ENCODE measurements around the gene MTA3. TPM values are rescaled to one million over a fixed set of nuclear protein-coding genes. Genes with fewer than 3 reads are reported as not detected.

The MTA3 gene
- polyA plus RNA-seq, 3 donors = 2.0 to 4.5 (median 2.2) TPM

- no peak for TF ChIP-seq CTCF (IDR thresholded peaks at IDR 0.05)
- Histone ChIP-seq H3K4me3 (replicated peaks in 1 of 3; ENCODE audit: low read depth in 2 of 3, low read length in 3 of 3) (no peak overlapping the region), H2AFZ (ENCODE audit: insufficient read depth, low read depth, low read length, poor library complexity, severe bottlenecking) (no peak overlapping the region), H3K4me2 (replicated peaks; ENCODE audit: extremely low read depth, low read length, poor library complexity, severe bottlenecking) (no peak overlapping the region), H3K36me3 (replicated peaks in 1 of 2; ENCODE audit: control insufficient read depth in 1 of 2, insufficient read depth in 2 of 2, low read length in 2 of 2) (no peaks in the 10 kb centered on the region), H3K27me3 (ENCODE audit: control insufficient read depth in 2 of 2, insufficient read depth in 2 of 2, low read length in 2 of 2) (no peaks in the 10 kb centered on the region), H3K79me2 (ENCODE audit: insufficient read depth, low read length) (no peaks in the 10 kb centered on the region), H4K20me1 (ENCODE audit: insufficient read depth, low read length) (no peaks in the 10 kb centered on the region), H3K9me3 (replicated peaks in 1 of 2; ENCODE audit: control insufficient read depth in 1 of 2, insufficient read depth in 1 of 2, low read length in 2 of 2) (no peaks in the 10 kb centered on the region), H3K9ac (ENCODE audit: insufficient read depth, low read length, poor library complexity, severe bottlenecking) (no peak overlapping the region), H3K27ac (ENCODE audit: low read depth in 1 of 2, low read length in 2 of 2) (peak overlapping the region in 1 of 2 donors; percentile 11), H3K4me1 (ENCODE audit: control insufficient read depth in 1 of 2, insufficient read depth in 2 of 2, low read length in 2 of 2) (peaks cover 50 to 51% of the 10 kb centered on the region in 2 donors)
- Mint-ChIP-seq H3K27ac (peak overlapping the region in 4 of 7 donors; percentile 6 to 74 (median 51)), H3K4me3 (no peak overlapping the region), H3K27me3 (ENCODE audit: low read depth in 3 of 3) (peaks cover 0 to 1% (median 0%) of the 10 kb centered on the region in 3 donors), H3K4me1 (peaks cover 44% of the 10 kb centered on the region), H3K36me3 (peaks cover 4 to 8% of the 10 kb centered on the region in 2 donors), H3K9me3 (peaks cover 0 to 3% (median 0%) of the 10 kb centered on the region in 7 donors)
- intact Hi-C loops (cut with micrococcal nuclease) = no loop called here
- no peak for DNase-seq
- WGBS (ENCODE audit: insufficient coverage) = 92% methylated on average over 8 of the region's 14 CpGs
These were observed 199.7 kb downstream of the MTA3 start for GRCh38 chr2:42767899-42768705.

GRCh38 chr2:42768706-42769256 is 200.3 kb downstream of the MTA3 start:
- H2AFZ ChIP-seq (ENCODE audit: insufficient read depth, low read depth, low read length, poor library complexity, severe bottlenecking) = no peak overlapping the region
- H3K36me3 ChIP-seq (replicated peaks in 1 of 2; ENCODE audit: control insufficient read depth in 1 of 2, insufficient read depth in 2 of 2, low read length in 2 of 2) = no peaks in the 10 kb centered on the region
- WGBS (ENCODE audit: insufficient coverage) = 100% methylated on average over 2 of the region's 3 CpGs
- intact Hi-C loops (cut with micrococcal nuclease) = no loop called here
- H3K79me2 ChIP-seq (ENCODE audit: insufficient read depth, low read length) = no peaks in the 10 kb centered on the region
- no peak for DNase-seq
- H3K4me3 ChIP-seq (replicated peaks in 1 of 3; ENCODE audit: low read depth in 2 of 3, low read length in 3 of 3) = no peak overlapping the region
- H3K27me3 Mint-ChIP-seq (ENCODE audit: low read depth in 3 of 3) = no peaks in the 10 kb centered on the region
- peaks cover 3 to 7% of the 10 kb centered on the region in 2 donors for H3K36me3 Mint-ChIP-seq
- H3K27me3 ChIP-seq (ENCODE audit: control insufficient read depth in 2 of 2, insufficient read depth in 2 of 2, low read length in 2 of 2) = no peaks in the 10 kb centered on the region
- H3K4me3 Mint-ChIP-seq = no peak overlapping the region
- peaks cover 0 to 2% (median 0%) of the 10 kb centered on the region in 7 donors for H3K9me3 Mint-ChIP-seq
- no peak overlapping the region for H3K9ac ChIP-seq (ENCODE audit: insufficient read depth, low read length, poor library complexity, severe bottlenecking)
- TF ChIP-seq CTCF (IDR thresholded peaks at IDR 0.05) = no peak
- peaks cover 43 to 44% of the 10 kb centered on the region in 2 donors for H3K4me1 ChIP-seq (ENCODE audit: control insufficient read depth in 1 of 2, insufficient read depth in 2 of 2, low read length in 2 of 2)
- H3K4me1 Mint-ChIP-seq = peaks cover 37% of the 10 kb centered on the region
- H3K4me2 ChIP-seq (replicated peaks; ENCODE audit: extremely low read depth, low read length, poor library complexity, severe bottlenecking) = no peak overlapping the region
- H3K27ac ChIP-seq (ENCODE audit: low read depth in 1 of 2, low read length in 2 of 2) = peak overlapping the region in 1 of 2 donors; percentile 11
- H3K9me3 ChIP-seq (replicated peaks in 1 of 2; ENCODE audit: control insufficient read depth in 1 of 2, insufficient read depth in 1 of 2, low read length in 2 of 2) = no peaks in the 10 kb centered on the region
- H4K20me1 ChIP-seq (ENCODE audit: insufficient read depth, low read length) = no peaks in the 10 kb centered on the region
- H3K27ac Mint-ChIP-seq = peak overlapping the region in 5 of 7 donors; percentile 6 to 68 (median 34)
